ENCODE measurements around the gene WDR43.

DNA sequence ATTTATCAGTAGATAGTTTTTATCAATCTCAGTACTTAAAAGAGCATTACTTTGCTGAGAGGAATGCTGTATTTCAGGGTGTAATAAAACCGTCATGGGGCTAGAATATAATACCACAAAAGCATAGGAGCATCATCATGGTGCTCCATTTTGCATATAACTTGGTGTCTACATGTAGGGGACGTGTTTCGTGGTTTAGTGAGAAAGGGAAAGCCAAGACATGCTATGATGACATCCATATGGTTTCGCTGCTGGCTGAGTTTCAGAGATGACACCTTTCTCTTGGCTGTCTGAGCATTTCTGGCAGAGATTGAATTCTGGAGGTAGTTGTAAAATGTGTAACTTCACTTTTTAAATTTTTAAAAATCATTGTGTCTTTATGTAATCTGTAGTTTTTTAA is 32.4 kb downstream of the WDR43 start:
- TF ChIP-seq POLR2A (IDR thresholded peaks at IDR 0.05): no peak
- TF ChIP-seq, protein P1, sequence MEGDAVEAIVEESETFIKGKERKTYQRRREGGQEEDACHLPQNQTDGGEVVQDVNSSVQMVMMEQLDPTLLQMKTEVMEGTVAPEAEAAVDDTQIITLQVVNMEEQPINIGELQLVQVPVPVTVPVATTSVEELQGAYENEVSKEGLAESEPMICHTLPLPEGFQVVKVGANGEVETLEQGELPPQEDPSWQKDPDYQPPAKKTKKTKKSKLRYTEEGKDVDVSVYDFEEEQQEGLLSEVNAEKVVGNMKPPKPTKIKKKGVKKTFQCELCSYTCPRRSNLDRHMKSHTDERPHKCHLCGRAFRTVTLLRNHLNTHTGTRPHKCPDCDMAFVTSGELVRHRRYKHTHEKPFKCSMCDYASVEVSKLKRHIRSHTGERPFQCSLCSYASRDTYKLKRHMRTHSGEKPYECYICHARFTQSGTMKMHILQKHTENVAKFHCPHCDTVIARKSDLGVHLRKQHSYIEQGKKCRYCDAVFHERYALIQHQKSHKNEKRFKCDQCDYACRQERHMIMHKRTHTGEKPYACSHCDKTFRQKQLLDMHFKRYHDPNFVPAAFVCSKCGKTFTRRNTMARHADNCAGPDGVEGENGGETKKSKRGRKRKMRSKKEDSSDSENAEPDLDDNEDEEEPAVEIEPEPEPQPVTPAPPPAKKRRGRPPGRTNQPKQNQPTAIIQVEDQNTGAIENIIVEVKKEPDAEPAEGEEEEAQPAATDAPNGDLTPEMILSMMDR (IDR thresholded peaks at IDR 0.05): no peak

Measured in right lobe of liver (tissue), 4 donors.